IMR-90 (cell line): ENCODE measurements around the gene CD320. TPM values are rescaled to one million over a fixed set of nuclear protein-coding genes. Genes with fewer than 3 reads are reported as not detected.

Source experiments
- ATAC-seq: fragments of 200-7000 bp; cut with Tn5 transposase; 2 replicates; pipeline ENCODE4 v1.9.1; 2020; ENCODE audit warnings: low read depth, mild to moderate bottlenecking, moderate library complexity
- BruUV-seq: library from RNA; stranded (reverse); fragments of 400-500 nt; replicated peaks from 2 replicates; lab custom pipeline; 2021; lab: Mats Ljungman, UMichigan
- CTCF ChIA-PET: fragments of 300-600 bp; formaldehyde crosslinking; extraction: SDS; loops from one replicate; lab custom pipeline; 2021; ENCODE audit warnings: antibody characterized with exemption; lab: Yijun Ruan, JAX
- POLR2A ChIA-PET: fragments of 300-600 bp; sonication (Branson Sonifier 250); formaldehyde crosslinking; loops from one replicate; lab custom pipeline; 2022; ENCODE audit warnings: antibody characterized with exemption; ENCODE audit not compliant: unreplicated experiment; lab: Charles Lee
- DNase-seq: peaks from one replicate; pipeline ENCODE4 v3.0.0; 2013
- H2AFZ ChIP-seq: replicated peaks from 2 replicates; pipeline ENCODE3; 2013; ENCODE audit warnings: low read length, mild to moderate bottlenecking; ENCODE audit not compliant: poor library complexity
- H2AK5ac ChIP-seq: 2 replicates; pipeline ENCODE4 v1.6.1; 2013; ENCODE audit warnings: low read depth, low read length, inconsistent platforms
- H2AK9ac ChIP-seq: replicated peaks from 2 replicates; pipeline ENCODE3; 2013; ENCODE audit warnings: mild to moderate bottlenecking, low read depth, low read length, moderate library complexity; ENCODE audit not compliant: poor library complexity
- H2BK120ac ChIP-seq: 2 replicates; pipeline ENCODE4 v1.6.1; 2013; ENCODE audit warnings: low read depth, low read length, inconsistent platforms
- H2BK15ac ChIP-seq: 3 replicates; pipeline ENCODE4 v1.6.1; 2013; ENCODE audit warnings: low read depth, low read length, inconsistent platforms
- H2BK20ac ChIP-seq: 2 replicates; pipeline ENCODE4 v1.6.1; 2013; ENCODE audit warnings: low read depth, mild to moderate bottlenecking, inconsistent platforms, low read length, moderate library complexity
- H2BK5ac ChIP-seq: 2 replicates; pipeline ENCODE4 v1.6.1; 2013; ENCODE audit warnings: mild to moderate bottlenecking, low read depth, low read length, inconsistent platforms; ENCODE audit not compliant: poor library complexity, severe bottlenecking
- H3K14ac ChIP-seq: replicated peaks from 2 replicates; pipeline ENCODE4 v1.6.1; 2013; ENCODE audit warnings: low read depth, low read length, inconsistent platforms
- H3K18ac ChIP-seq: 2 replicates; pipeline ENCODE4 v1.6.1; 2013; ENCODE audit warnings: low read depth, low read length, control low read depth
- H3K23ac ChIP-seq: 2 replicates; pipeline ENCODE4 v1.6.1; 2013; ENCODE audit warnings: low read depth, low read length, inconsistent platforms
- H3K27ac ChIP-seq: 2 replicates; pipeline ENCODE4 v1.5.1; 2013; ENCODE audit warnings: mild to moderate bottlenecking, control low read depth, low read length; ENCODE audit not compliant: insufficient read depth
- H3K27me3 ChIP-seq: 2 replicates; pipeline ENCODE4 v1.6.1; 2013; ENCODE audit warnings: low read length; ENCODE audit not compliant: control insufficient read depth, insufficient read depth
- H3K36me3 ChIP-seq: 2 replicates; pipeline ENCODE4 v1.6.1; 2013; ENCODE audit warnings: low read length, mixed read lengths; ENCODE audit not compliant: control insufficient read depth, insufficient read depth
- H3K4ac ChIP-seq: 2 replicates; pipeline ENCODE4 v1.6.1; 2013; ENCODE audit warnings: low read depth, low read length, inconsistent platforms
- H3K4me1 ChIP-seq: 2 replicates; pipeline ENCODE4 v1.6.1; 2013; ENCODE audit warnings: low read length, mixed read lengths; ENCODE audit not compliant: control insufficient read depth, insufficient read depth
- H3K4me2 ChIP-seq: 2 replicates; pipeline ENCODE4 v1.6.1; 2013; ENCODE audit warnings: low read depth, mild to moderate bottlenecking, control low read depth, low read length, moderate library complexity
- H3K4me3 ChIP-seq: 2 replicates; pipeline ENCODE4 v1.5.1; 2013; ENCODE audit warnings: low read depth, mild to moderate bottlenecking, control low read depth, low read length, moderate library complexity; ENCODE audit not compliant: insufficient read depth
- H3K56ac ChIP-seq: 2 replicates; pipeline ENCODE4 v1.6.1; 2013; ENCODE audit warnings: low read length, inconsistent platforms; ENCODE audit not compliant: insufficient read depth; ENCODE audit errors: extremely low read depth
- H3K79me1 ChIP-seq, 2 experiments: 2 replicates each; pipeline ENCODE4 v1.6.1; 2013; ENCODE audit warnings: low read length in 2 of 2, inconsistent platforms in 1 of 2, low read depth in 1 of 2
- H3K9ac ChIP-seq: 2 replicates; pipeline ENCODE4 v1.6.1; 2013; ENCODE audit warnings: low read depth, low read length, control low read depth
- H3K9me1 ChIP-seq: 2 replicates; pipeline ENCODE4 v1.6.1; 2013; ENCODE audit warnings: low read length, inconsistent platforms; ENCODE audit not compliant: insufficient read depth
- H3K9me3 ChIP-seq: 2 replicates; pipeline ENCODE4 v1.6.1; 2013; ENCODE audit warnings: low read length; ENCODE audit not compliant: control insufficient read depth, insufficient read depth
- H4K20me1 ChIP-seq: 2 replicates; pipeline ENCODE4 v1.6.1; 2013; ENCODE audit warnings: low read length, inconsistent platforms; ENCODE audit not compliant: insufficient read depth
- H4K5ac ChIP-seq: 2 replicates; pipeline ENCODE4 v1.6.1; 2013; ENCODE audit warnings: mild to moderate bottlenecking, low read depth, low read length, control low read depth
- H4K8ac ChIP-seq, 2 experiments: 2 replicates each; pipeline ENCODE4 v1.6.1; 2013; ENCODE audit warnings: low read depth in 2 of 2, low read length in 2 of 2, control low read depth in 1 of 2, inconsistent platforms in 1 of 2
- H4K91ac ChIP-seq: 2 replicates; pipeline ENCODE4 v1.6.1; 2013; ENCODE audit warnings: low read depth, low read length, inconsistent platforms; ENCODE audit not compliant: insufficient read depth
- BHLHE40 ChIP-seq: fragments of 150-350 bp; IDR thresholded peaks from 2 replicates; pipeline ENCODE4 v1.6.1; 2016; ENCODE audit warnings: mild to moderate bottlenecking, low read depth, low read length
- CHD1 ChIP-seq: IDR thresholded peaks from 2 replicates; pipeline ENCODE4 v1.6.1; 2012; ENCODE audit warnings: low read depth, low read length, improper control_type of control experiment
- CTCF ChIP-seq: conservative IDR thresholded peaks from 2 replicates; pipeline ENCODE4 v1.5.1; 2012; ENCODE audit warnings: mild to moderate bottlenecking, low read depth, low read length, improper control_type of control experiment
- ELK1 ChIP-seq: fragments of 150-350 bp; IDR thresholded peaks from 2 replicates; pipeline ENCODE4 v1.6.1; 2016; ENCODE audit warnings: low read depth, mild to moderate bottlenecking, low read length, moderate library complexity, borderline replicate concordance
- NFE2L2 ChIP-seq: fragments of 150-350 bp; IDR thresholded peaks from 2 replicates; pipeline ENCODE4 v1.6.1; 2016; ENCODE audit warnings: low read depth, mild to moderate bottlenecking, low read length
- RAD21 ChIP-seq: IDR thresholded peaks from 2 replicates; pipeline ENCODE4 v1.6.1; 2012; ENCODE audit warnings: low read length, improper control_type of control experiment
- USF2 ChIP-seq: fragments of 150-350 bp; IDR thresholded peaks from 2 replicates; pipeline ENCODE4 v1.6.1; 2017; ENCODE audit warnings: mild to moderate bottlenecking, antibody characterized with exemption, low read length, low read depth
- WGBS, 2 experiments: methylation state at CpG; one replicate each; pipeline versions ENCODE4 v1.1.5 to v1.1.7; 2013; ENCODE audit warnings: missing lambda C conversion rate in 2 of 2; ENCODE audit not compliant: insufficient read length in 1 of 2; ENCODE audit errors: extremely low coverage in 2 of 2; 5-methylcytosine and 5-hydroxymethylcytosine counted together
- dilution Hi-C: fragments of 300-500 bp; cut with HindIII; formaldehyde crosslinking; loops from one replicate; pipeline ENCODE4 v1.14.3; 2018; ENCODE audit warnings: low sequenced_read_pairs; ENCODE audit not compliant: unreplicated experiment
- in situ Hi-C: fragments of 300-500 bp; cut with MboI; formaldehyde crosslinking; loops from 3 replicates; pipeline ENCODE4 v1.14.3; 2019; ENCODE audit warnings: low sequenced_read_pairs, inconsistent platforms, mixed read lengths
- intact Hi-C: fragments of 100-400 bp; cut with micrococcal nuclease; formaldehyde crosslinking; loops from 2 replicates; pipeline ENCODE4 v1.10.0; 2022
- polyA plus RNA-seq, 3 experiments: library from polyadenylated mRNA; depleted of rRNA; stranded (reverse); fragments of >200 nt; gene quantifications; 2 replicates each; pipeline ENCODE4 v1.2.3, GENCODE V29; 2012; ENCODE audit warnings: low replicate concordance in 1 of 3
- total RNA-seq: library from RNA; depleted of rRNA; stranded (reverse); fragments of >200 nt; gene quantifications from 2 replicates; pipeline ENCODE4 v1.2.3, GENCODE V29; 2012

Gene CD320
- total and polyA plus RNA-seq, 2 of the 4 experiments (the other 2 are of a cell fraction): 13.3 to 78.5 TPM

- in situ Hi-C loops: no loop called here
- ATAC-seq (no peak), DNase-seq (no peak)
- Histone ChIP-seq H2AK5ac (no peak overlapping the region), H3K4me3 (no peak overlapping the region), H4K91ac (no peak overlapping the region), H3K23ac (no peak overlapping the region), H2BK120ac (no peak overlapping the region), H3K4ac (no peak overlapping the region), H3K4me2 (no peak overlapping the region), H2BK20ac (no peak overlapping the region), H3K14ac (no peak overlapping the region), H2BK5ac (no peak overlapping the region), H2AK9ac (no peak overlapping the region), H2AFZ (no peak overlapping the region), H4K20me1 (no peaks in the 10 kb centered on the region), H4K5ac (no peak overlapping the region), H3K4me1 (peaks cover 4% of the 10 kb centered on the region; the same call in 1 of the 2 replicates), H2BK15ac (no peak overlapping the region), H3K56ac (no peak overlapping the region), H3K36me3 (no peaks in the 10 kb centered on the region), H3K9ac (no peak overlapping the region), H3K9me1 (no peaks in the 10 kb centered on the region), H3K79me1 (no peaks in the 10 kb centered on the region), H3K27ac (no peak overlapping the region), H3K27me3 (peaks cover 41% of the 10 kb centered on the region), H4K8ac (no peak overlapping the region), H3K18ac (no peak overlapping the region), H3K9me3 (no peaks in the 10 kb centered on the region)
- intact Hi-C loops: no loop called here
- POLR2A ChIA-PET: no interaction called here
- WGBS, 2 experiments: 60% methylated on average over 2 of the region's 6 CpGs; no CpG with 5 or more reads in 1 of the 2 experiments
- no TSS peak for BruUV-seq
- dilution Hi-C loops: no loop called here
- CTCF ChIA-PET: no interaction called here
- TF ChIP-seq CTCF (no peak), RAD21 (no peak), NFE2L2 (no peak), USF2 (no peak), CHD1 (no peak), ELK1 (no peak), BHLHE40 (no peak)
Measured at GRCh38 chr19:8338835-8339234, 30.7 kb upstream of the CD320 start.
